ENCODE data around the gene TNFRSF8.
A peak's percentile ranks its signal among the peaks of the same experiment; 100 is the strongest.

Gene TNFRSF8

DNA sequence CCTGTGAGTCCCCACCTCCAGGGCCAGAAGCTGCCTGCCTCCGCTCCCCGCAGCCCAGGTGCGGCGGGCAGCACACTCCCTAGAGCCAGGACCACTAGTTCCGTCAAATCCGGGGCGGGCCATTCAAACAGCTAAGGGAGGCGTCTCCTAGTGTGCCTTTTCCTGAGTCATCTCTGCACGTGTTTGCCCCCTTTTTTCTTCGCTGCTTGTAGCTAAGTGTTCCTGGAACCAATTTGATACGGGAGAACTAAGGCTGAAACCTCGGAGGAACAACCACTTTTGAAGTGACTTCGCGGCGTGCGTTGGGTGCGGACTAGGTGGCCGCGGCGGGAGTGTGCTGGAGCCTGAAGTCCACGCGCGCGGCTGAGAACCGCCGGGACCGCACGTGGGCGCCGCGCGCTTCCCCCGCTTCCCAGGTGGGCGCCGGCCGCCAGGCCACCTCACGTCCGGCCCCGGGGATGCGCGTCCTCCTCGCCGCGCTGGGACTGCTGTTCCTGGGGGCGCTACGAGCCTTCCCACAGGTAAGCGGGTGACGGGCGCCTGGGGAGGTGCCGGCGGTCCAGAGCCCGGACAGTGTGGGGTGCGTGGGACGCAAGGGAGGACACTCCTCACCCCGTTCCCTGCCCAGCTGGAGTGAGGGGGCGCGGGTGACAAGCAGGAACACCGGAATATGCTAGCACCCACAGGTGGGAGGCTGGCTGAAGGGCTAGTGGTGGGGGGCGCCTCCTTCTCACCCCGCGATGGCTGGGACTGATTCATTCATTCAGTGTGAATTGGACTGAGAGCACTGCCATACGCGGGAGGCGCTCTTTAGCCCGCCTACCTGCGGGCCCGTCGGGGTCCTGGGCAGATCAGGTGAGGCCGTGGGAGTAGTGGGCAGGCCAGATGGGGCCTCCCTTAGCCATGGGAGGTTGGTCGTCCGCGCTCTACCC is at the start of gene TNFRSF8:
Gene TNFRSF8, plus strand, starts transcription at position 163 of the 932 bp plus-strand sequence. Its CDS starts 296 bp downstream, at position 459.
- H3K9ac ChIP-seq (ENCODE audit: low read length): no peak within 1 kb of the TSS
- no peak within 1 kb of the TSS for H2AFZ ChIP-seq (ENCODE audit: low read length)
- no peaks in the 10 kb centered on the region for H3K4me1 ChIP-seq (ENCODE audit: insufficient read depth, low read length, severe bottlenecking)
- TF ChIP-seq, protein P1, sequence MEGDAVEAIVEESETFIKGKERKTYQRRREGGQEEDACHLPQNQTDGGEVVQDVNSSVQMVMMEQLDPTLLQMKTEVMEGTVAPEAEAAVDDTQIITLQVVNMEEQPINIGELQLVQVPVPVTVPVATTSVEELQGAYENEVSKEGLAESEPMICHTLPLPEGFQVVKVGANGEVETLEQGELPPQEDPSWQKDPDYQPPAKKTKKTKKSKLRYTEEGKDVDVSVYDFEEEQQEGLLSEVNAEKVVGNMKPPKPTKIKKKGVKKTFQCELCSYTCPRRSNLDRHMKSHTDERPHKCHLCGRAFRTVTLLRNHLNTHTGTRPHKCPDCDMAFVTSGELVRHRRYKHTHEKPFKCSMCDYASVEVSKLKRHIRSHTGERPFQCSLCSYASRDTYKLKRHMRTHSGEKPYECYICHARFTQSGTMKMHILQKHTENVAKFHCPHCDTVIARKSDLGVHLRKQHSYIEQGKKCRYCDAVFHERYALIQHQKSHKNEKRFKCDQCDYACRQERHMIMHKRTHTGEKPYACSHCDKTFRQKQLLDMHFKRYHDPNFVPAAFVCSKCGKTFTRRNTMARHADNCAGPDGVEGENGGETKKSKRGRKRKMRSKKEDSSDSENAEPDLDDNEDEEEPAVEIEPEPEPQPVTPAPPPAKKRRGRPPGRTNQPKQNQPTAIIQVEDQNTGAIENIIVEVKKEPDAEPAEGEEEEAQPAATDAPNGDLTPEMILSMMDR (IDR thresholded peaks at IDR 0.05; ENCODE audit: low read length): no peak
- no peak for TF ChIP-seq EZH2 (IDR thresholded peaks at IDR 0.05; ENCODE audit: borderline replicate concordance, low read length)
- no peaks in the 10 kb centered on the region for H3K9me2 ChIP-seq (ENCODE audit: low read depth, low read length)
- peaks cover 5% of the 10 kb centered on the region; the same call in 1 of the 2 replicates for H3K27me3 ChIP-seq (ENCODE audit: insufficient read depth, low read length)
- no peak within 1 kb of the TSS for H3K27ac ChIP-seq (ENCODE audit: low read depth, low read length, poor library complexity, severe bottlenecking)
- no peaks in the 10 kb centered on the region for H4K20me1 ChIP-seq (ENCODE audit: insufficient read depth, low read length)
- H3K79me2 ChIP-seq (ENCODE audit: insufficient read depth, low read length): no peaks in the 10 kb centered on the region
- H3F3A ChIP-seq (ENCODE audit: insufficient read depth, low read length): no peaks in the 10 kb centered on the region
- H3K36me3 ChIP-seq (ENCODE audit: insufficient read depth, low read length): no peaks in the 10 kb centered on the region
- no peak within 1 kb of the TSS for H3K4me3 ChIP-seq (ENCODE audit: low read depth, low read length, poor library complexity, severe bottlenecking)
- no peaks in the 10 kb centered on the region for H3K9me3 ChIP-seq (ENCODE audit: low read length)
- no peak within 1 kb of the TSS for H3K4me2 ChIP-seq (ENCODE audit: low read length)

DNA sequence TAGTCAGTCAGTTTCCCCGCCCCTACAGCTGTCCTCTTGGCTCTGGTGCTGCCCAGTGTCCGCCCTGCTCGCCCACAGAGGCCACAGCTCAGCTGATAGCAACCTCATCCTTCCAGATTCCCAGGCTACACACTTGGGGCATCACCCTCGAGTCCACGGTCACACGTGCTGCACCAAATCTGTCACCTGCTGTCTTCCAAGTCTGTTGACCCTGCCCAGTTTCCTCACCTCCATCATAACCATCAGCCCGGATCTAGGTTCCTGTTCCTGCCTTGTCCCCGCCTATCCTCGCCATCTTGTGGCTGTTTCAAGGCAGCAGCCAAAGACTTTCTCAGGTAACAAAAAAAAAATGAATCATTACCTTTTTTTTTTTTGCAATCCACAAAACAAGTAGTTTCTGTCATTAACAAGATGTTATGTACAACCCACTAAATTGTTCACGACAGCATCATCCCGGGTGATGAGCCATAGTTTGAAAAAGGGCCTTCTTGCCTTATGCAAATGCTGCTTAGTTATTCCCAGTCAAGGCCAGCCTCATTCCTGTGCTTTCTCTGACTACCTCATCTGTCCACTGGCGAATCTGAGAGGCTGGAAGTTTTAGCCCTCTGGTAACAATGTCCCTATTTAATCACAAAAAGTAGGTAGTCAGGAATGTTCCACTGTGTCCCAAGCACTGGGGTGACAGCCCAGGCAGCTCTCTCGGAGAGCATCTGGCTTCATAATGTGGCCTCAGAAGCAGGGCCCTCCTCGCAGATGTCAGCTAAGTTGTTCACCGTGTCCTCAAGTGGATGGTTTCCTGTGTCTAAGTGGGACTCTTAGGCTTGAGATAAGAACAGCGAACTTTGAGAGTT is 48.7 kb upstream of the TNFRSF8 start:
- no peak overlapping the region for H3K4me2 ChIP-seq (ENCODE audit: low read length)
- H2AFZ ChIP-seq (ENCODE audit: low read length): no peak overlapping the region
- no peaks in the 10 kb centered on the region for H4K20me1 ChIP-seq (ENCODE audit: insufficient read depth, low read length)
- H3K9ac ChIP-seq (ENCODE audit: low read length): no peak overlapping the region
- no peaks in the 10 kb centered on the region for H3K4me1 ChIP-seq (ENCODE audit: insufficient read depth, low read length, severe bottlenecking)
- H3K9me3 ChIP-seq (ENCODE audit: low read length): no peaks in the 10 kb centered on the region
- no peaks in the 10 kb centered on the region; the same call in 1 of the 2 replicates for H3F3A ChIP-seq (ENCODE audit: insufficient read depth, low read length)
- H3K36me3 ChIP-seq (ENCODE audit: insufficient read depth, low read length): peaks cover 40% of the 10 kb centered on the region
- H3K4me3 ChIP-seq (ENCODE audit: low read depth, low read length, poor library complexity, severe bottlenecking): no peak overlapping the region
- H3K27ac ChIP-seq (ENCODE audit: low read depth, low read length, poor library complexity, severe bottlenecking): peak overlapping the region; percentile 17
- no peaks in the 10 kb centered on the region for H3K27me3 ChIP-seq (ENCODE audit: insufficient read depth, low read length)
- no peaks in the 10 kb centered on the region for H3K9me2 ChIP-seq (ENCODE audit: low read depth, low read length)
- TF ChIP-seq, protein P1 (IDR thresholded peaks at IDR 0.05; ENCODE audit: low read length): 0 out of 2 replicates have a peak, but pooled peaks have one; percentile 9
- TF ChIP-seq EZH2 (IDR thresholded peaks at IDR 0.05; ENCODE audit: borderline replicate concordance, low read length): no peak
- no peaks in the 10 kb centered on the region for H3K79me2 ChIP-seq (ENCODE audit: insufficient read depth, low read length)

DNA sequence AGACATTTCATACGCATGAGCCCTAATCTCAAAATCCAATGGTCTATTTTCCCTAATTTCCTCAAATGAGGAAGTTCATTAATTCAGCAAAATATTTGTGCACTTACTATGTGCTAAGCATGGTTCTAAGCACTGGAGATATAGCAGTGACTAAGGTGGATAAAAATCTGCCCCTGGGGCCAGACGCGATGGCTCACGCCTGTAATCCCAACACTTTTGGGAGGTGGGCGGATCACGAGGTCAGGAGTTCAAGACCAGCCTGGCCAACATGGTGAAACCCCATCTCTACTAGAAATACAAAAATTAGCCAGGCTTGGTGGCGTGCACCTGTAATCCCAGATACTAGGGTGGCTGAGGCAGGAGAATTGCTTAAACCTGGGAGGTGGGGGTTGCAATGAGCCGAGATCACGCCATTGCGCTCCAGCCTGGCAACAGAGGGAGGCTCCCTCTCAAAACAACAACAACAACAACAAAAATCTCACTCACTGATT is 48.1 kb upstream of the TNFRSF8 start:
- peak overlapping the region; percentile 17 for H3K27ac ChIP-seq (ENCODE audit: low read depth, low read length, poor library complexity, severe bottlenecking)
- no peak overlapping the region for H3K4me2 ChIP-seq (ENCODE audit: low read length)
- H3K4me1 ChIP-seq (ENCODE audit: insufficient read depth, low read length, severe bottlenecking): peaks cover 3% of the 10 kb centered on the region

More for the DNA sequence above, 48.1 kb upstream of the TNFRSF8 start:
- Histone ChIP-seq H3K9ac (ENCODE audit: low read length) (no peak overlapping the region), H3K36me3 (ENCODE audit: insufficient read depth, low read length) (peaks cover 35% of the 10 kb centered on the region), H4K20me1 (ENCODE audit: insufficient read depth, low read length) (no peaks in the 10 kb centered on the region), H3K9me2 (ENCODE audit: low read depth, low read length) (no peaks in the 10 kb centered on the region), H3K9me3 (ENCODE audit: low read length) (no peaks in the 10 kb centered on the region), H3F3A (ENCODE audit: insufficient read depth, low read length) (no peaks in the 10 kb centered on the region; the same call in 1 of the 2 replicates), H2AFZ (ENCODE audit: low read length) (no peak overlapping the region), H3K4me3 (ENCODE audit: low read depth, low read length, poor library complexity, severe bottlenecking) (no peak overlapping the region), H3K27me3 (ENCODE audit: insufficient read depth, low read length) (no peaks in the 10 kb centered on the region), H3K79me2 (ENCODE audit: insufficient read depth, low read length) (peaks cover 2% of the 10 kb centered on the region; the same call in 1 of the 2 replicates)
- TF ChIP-seq, protein P1 (IDR thresholded peaks at IDR 0.05; ENCODE audit: low read length): no peak
- TF ChIP-seq EZH2 (IDR thresholded peaks at IDR 0.05; ENCODE audit: borderline replicate concordance, low read length): no peak
